HG03565 (cell line): ENCODE data around the gene FAM76B.

Experiments used
- ATAC-seq: cut with Tn5 transposase; IDR thresholded peaks from one replicate; pipeline ENCODE4 v1.9.1; 2021; ENCODE audit warnings: mild to moderate bottlenecking, moderate library complexity; ENCODE audit not compliant: unreplicated experiment

FAM76B gene

GRCh38 chr11:95792700-95793099 lies 3.1 kb upstream of the FAM76B start:
- ATAC-seq = no peak

GRCh38 chr11:95792200-95792599 lies 2.6 kb upstream of the FAM76B start:
- no peak for ATAC-seq

- no peak for ATAC-seq
These were observed 2.1 kb upstream of the FAM76B start for GRCh38 chr11:95791709-95792033.

GRCh38 chr11:95790933-95791708 lies 1.5 kb upstream of the FAM76B start:
- no peak for ATAC-seq

- ATAC-seq = peak; percentile 64
These were observed 746 bp upstream of the FAM76B start, which contains the start of gene CEP57 for GRCh38 chr11:95790123-95790932. Gene CEP57 (plus strand): TSS chr11:95790498. CDS start chr11:95790699, 201 bp downstream.

GRCh38 chr11:95788921-95789505 lies 569 bp downstream of the FAM76B start:
- no peak for ATAC-seq

- ATAC-seq = no peak
These were observed 9.0 kb downstream of the FAM76B start for GRCh38 chr11:95780544-95780943.

- peak; percentile 63 for ATAC-seq
These were observed 10.9 kb downstream of the FAM76B start for GRCh38 chr11:95778699-95779098.

- ATAC-seq = no peak
These were observed 12.7 kb downstream of the FAM76B start for GRCh38 chr11:95776859-95777258.

GRCh38 chr11:95768521-95768920 lies 21.1 kb downstream of the FAM76B start:
- no peak for ATAC-seq

- no peak for ATAC-seq
These were observed 22.1 kb downstream of the FAM76B start for GRCh38 chr11:95767498-95767897.

- no peak for ATAC-seq
These were observed 22.9 kb downstream of the FAM76B start for GRCh38 chr11:95766701-95767100.

GRCh38 chr11:95764267-95764898 lies 25.2 kb downstream of the FAM76B start:
- peak; percentile 70 for ATAC-seq

- ATAC-seq = no peak
These were observed 27.0 kb downstream of the FAM76B start for GRCh38 chr11:95762534-95762933.

- no peak for ATAC-seq
These were observed 28.6 kb downstream of the FAM76B start for GRCh38 chr11:95760941-95761340.

GRCh38 chr11:95751515-95751914 lies 38.1 kb downstream of the FAM76B start:
- no peak for ATAC-seq

GRCh38 chr11:95750101-95750500 lies 39.5 kb downstream of the FAM76B start:
- no peak for ATAC-seq

- ATAC-seq = no peak
These were observed 50.3 kb downstream of the FAM76B start for GRCh38 chr11:95739108-95739938.

GRCh38 chr11:95736809-95737208 lies 52.8 kb downstream of the FAM76B start:
- ATAC-seq = no peak

- ATAC-seq = no peak
These were observed 53.2 kb downstream of the FAM76B start for GRCh38 chr11:95736355-95736754.
